GM12801 (cell line): Measurements from ENCODE around the gene CAMK4.

Experiments used
- CTCF ChIP-seq: IDR thresholded peaks from one replicate; pipeline ENCODE4 v1.5.1; 2011; ENCODE audit warnings: control low read depth; ENCODE audit not compliant: insufficient read length; ENCODE audit errors: extremely low read depth

The CAMK4 gene

GRCh38 chr5:111422245-111422644 lies 198.1 kb downstream of the CAMK4 start:
- TF ChIP-seq CTCF: no peak

DNA sequence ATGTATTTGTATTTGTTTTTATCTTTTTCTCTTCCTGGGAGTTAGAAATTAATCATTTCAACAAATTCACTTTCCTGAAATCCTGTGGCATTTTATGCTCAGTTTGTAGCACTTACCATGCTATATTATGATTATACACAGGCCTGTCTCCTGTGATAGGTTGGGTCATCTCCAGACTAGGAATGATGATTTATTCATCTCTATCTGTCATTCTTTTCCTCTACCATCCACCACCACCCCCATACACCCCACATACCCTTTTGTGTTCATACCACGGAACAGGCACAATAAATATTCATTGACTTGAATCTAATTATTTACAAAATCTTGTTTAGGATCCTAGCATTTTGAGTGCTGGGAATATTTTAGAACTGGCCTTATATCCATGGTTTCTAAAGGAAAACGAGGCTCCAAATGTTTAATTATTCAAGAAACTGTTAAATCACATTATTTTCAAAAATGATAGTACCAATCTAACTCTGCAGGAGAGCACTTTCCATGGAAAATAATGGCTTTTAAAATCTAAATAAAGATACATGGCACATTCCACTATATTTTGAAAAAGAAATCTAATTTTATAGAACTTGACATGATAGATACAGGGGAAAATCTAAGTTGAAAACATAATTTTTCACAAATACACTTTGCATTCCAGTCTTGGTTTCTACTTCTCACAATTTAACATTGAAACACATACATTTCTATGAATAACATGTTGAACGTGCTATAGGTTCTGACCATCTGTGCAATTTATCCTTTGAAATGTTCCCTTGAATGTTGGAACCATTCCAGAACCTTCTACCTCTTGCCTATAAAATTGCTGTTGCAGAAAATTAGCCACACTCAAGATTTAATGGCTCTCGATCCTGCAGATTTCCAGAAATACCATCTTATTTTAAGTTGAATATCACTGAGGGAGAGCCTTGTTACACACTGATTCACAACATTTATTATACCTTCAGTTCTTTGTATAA lies 198.8 kb downstream of the CAMK4 start:
- TF ChIP-seq CTCF: no peak

- TF ChIP-seq CTCF: no peak
Measured at GRCh38 chr5:111425205-111425604, 201.0 kb downstream of the CAMK4 start.

DNA sequence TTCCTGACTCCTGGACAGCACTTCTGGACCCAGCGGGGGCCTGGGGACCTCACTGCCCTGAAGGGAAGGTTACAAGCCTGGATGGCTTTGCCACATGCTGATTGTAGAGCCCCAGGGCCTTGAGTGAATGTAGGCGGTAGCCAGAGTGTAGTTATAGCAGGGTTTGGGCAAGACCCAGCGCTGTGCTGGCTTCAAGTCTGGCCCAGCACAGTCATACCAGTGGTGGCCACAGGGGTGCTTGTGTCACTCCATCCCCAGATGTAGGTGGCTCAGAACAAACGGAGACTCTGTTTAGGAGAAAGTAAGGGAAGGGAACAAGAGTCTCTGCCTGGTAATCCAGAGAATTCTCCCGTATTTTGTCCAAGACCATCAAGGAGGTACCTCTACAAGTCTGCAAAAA lies 203.6 kb downstream of the CAMK4 start:
- TF ChIP-seq CTCF: no peak

GRCh38 chr5:111432883-111433536 lies 208.8 kb downstream of the CAMK4 start:
- TF ChIP-seq CTCF: no peak

- no peak for TF ChIP-seq CTCF
Measured at GRCh38 chr5:111434800-111435199, 210.6 kb downstream of the CAMK4 start.

DNA sequence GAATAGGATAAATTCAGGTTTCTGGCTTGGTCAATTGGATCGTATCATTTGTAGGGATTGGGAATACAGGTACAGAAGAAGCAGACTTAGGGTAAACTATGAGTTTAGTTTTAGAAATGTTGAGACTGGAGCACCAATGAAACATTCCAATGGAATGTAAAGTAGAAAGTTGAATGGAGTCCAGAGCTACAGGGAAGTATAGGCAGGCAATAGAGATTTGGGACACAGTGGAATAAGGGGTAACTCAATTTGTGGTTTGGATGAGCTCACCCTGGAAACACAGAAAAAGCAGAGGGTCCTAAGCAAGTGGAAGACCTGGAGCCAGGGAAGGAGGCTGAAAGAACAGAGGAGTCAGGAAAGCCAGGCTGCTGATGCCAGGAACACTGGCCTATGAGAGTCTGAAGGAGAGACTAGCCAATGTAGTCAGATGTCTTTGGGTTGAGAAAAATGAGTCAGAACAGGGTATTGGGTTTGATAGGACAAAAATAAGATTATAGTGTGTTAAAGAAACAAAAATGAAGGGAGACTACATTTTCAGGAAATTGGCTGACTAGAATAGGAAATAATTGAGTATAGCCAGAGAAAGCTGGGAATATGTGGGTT lies 215.4 kb downstream of the CAMK4 start:
- no peak for TF ChIP-seq CTCF
